ENCODE data around the gene GNG7. TPM values are rescaled to one million over a fixed set of nuclear protein-coding genes. Genes with fewer than 3 reads are reported as not detected.

GNG7 gene
- polyA plus RNA-seq, 1 of the 3 experiments (the other 2 are of a cell fraction): 2.2 TPM

DNA sequence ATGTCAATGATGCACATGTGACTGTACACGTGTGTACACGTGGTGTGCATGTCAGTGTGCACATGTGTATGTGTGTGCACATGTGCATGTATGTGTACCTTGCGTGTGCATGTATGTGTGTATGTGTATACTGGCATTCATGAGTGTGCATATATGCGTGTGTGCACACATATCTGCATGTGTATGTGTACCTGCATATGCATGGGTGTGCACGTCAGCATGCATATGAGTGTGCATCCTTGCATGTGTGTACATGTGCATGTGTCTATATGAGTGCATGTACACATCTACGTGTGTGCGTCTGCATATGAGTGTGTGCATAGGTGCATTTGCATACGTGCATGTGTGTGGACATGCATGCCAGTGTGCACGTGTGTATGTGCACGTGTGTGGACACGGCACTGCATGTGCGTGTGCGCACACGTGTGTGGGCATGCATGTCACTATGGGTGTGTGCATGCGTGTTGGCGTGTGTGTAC, 178.1 kb downstream of the GNG7 start:
- Histone ChIP-seq H3K4me3 (ENCODE audit: low read depth in 2 of 2, low read length in 1 of 2) (no peak overlapping the region), H3K9me2 (no peaks in the 10 kb centered on the region), H3K4me1 (ENCODE audit: control insufficient read depth in 1 of 2, insufficient read depth in 2 of 2, low read depth in 1 of 2, low read length in 1 of 2) (no peaks in the 10 kb centered on the region; a peak in 2 of 4 replicates), H3K36me3 (replicated peaks in 1 of 2; ENCODE audit: control insufficient read depth in 1 of 2, insufficient read depth in 2 of 2, low read length in 1 of 2) (no peaks in the 10 kb centered on the region), H2AFZ (ENCODE audit: low read depth) (no peak overlapping the region), H3K9me3 (no peaks in the 10 kb centered on the region), H4K20me1 (ENCODE audit: insufficient read depth) (no peaks in the 10 kb centered on the region), H3K9ac (no peak overlapping the region), H3K4me2 (peak overlapping the region; percentile 60; the same call in 1 of the 2 replicates), H3F3A (replicated peaks; ENCODE audit: insufficient read depth) (peaks cover 30% of the 10 kb centered on the region), H3K27ac (ENCODE audit: low read depth in 2 of 2, low read length in 1 of 2) (no peak overlapping the region), H3K79me2 (ENCODE audit: insufficient read depth) (no peaks in the 10 kb centered on the region), H3K27me3 (ENCODE audit: insufficient read depth) (no peaks in the 10 kb centered on the region)
- no peak for DNase-seq
- TF ChIP-seq, protein P1, sequence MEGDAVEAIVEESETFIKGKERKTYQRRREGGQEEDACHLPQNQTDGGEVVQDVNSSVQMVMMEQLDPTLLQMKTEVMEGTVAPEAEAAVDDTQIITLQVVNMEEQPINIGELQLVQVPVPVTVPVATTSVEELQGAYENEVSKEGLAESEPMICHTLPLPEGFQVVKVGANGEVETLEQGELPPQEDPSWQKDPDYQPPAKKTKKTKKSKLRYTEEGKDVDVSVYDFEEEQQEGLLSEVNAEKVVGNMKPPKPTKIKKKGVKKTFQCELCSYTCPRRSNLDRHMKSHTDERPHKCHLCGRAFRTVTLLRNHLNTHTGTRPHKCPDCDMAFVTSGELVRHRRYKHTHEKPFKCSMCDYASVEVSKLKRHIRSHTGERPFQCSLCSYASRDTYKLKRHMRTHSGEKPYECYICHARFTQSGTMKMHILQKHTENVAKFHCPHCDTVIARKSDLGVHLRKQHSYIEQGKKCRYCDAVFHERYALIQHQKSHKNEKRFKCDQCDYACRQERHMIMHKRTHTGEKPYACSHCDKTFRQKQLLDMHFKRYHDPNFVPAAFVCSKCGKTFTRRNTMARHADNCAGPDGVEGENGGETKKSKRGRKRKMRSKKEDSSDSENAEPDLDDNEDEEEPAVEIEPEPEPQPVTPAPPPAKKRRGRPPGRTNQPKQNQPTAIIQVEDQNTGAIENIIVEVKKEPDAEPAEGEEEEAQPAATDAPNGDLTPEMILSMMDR (IDR thresholded peaks at IDR 0.05): no peak
- TF ChIP-seq SMC3 (IDR thresholded peaks at IDR 0.05; ENCODE audit: low read depth, low read length): no peak
- no peak for TF ChIP-seq SIN3A (IDR thresholded peaks at IDR 0.05; ENCODE audit: borderline replicate concordance, low read depth, low read length)
- TF ChIP-seq FOSL2 (IDR thresholded peaks at IDR 0.05; ENCODE audit: borderline replicate concordance, low read depth): no peak
- TF ChIP-seq FOXJ3 (CRISPR knock-in tag; IDR thresholded peaks at IDR 0.05): no peak
- TF ChIP-seq MXI1 (IDR thresholded peaks at IDR 0.05; ENCODE audit: low read depth, low read length): no peak
- TF ChIP-seq, protein P2, sequence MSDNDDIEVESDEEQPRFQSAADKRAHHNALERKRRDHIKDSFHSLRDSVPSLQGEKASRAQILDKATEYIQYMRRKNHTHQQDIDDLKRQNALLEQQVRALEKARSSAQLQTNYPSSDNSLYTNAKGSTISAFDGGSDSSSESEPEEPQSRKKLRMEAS (IDR thresholded peaks at IDR 0.05; ENCODE audit: low read depth): no peak
- TF ChIP-seq TEAD4 (IDR thresholded peaks at IDR 0.05; ENCODE audit: borderline replicate concordance, insufficient read depth): no peak
- TF ChIP-seq EP300 (IDR thresholded peaks at IDR 0.05; ENCODE audit: borderline replicate concordance in 1 of 2, low read depth in 1 of 2, low read length in 1 of 2): no peak
- TF ChIP-seq, protein P3, sequence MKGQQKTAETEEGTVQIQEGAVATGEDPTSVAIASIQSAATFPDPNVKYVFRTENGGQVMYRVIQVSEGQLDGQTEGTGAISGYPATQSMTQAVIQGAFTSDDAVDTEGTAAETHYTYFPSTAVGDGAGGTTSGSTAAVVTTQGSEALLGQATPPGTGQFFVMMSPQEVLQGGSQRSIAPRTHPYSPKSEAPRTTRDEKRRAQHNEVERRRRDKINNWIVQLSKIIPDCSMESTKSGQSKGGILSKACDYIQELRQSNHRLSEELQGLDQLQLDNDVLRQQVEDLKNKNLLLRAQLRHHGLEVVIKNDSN (IDR thresholded peaks at IDR 0.05; ENCODE audit: borderline replicate concordance, low read depth): no peak
- TF ChIP-seq CHD2 (IDR thresholded peaks at IDR 0.05; ENCODE audit: low read length, partially characterized antibody): no peak
- TF ChIP-seq FOXM1 (IDR thresholded peaks at IDR 0.05; ENCODE audit: low read depth): no peak
- no peak for TF ChIP-seq ELF1 (IDR thresholded peaks at IDR 0.05)
- TF ChIP-seq RFX5 (IDR thresholded peaks at IDR 0.05; ENCODE audit: low read length): no peak
- TF ChIP-seq JUND (IDR thresholded peaks at IDR 0.05): no peak
- TF ChIP-seq MEF2A (IDR thresholded peaks at IDR 0.05; ENCODE audit: borderline replicate concordance, low read depth): no peak
- TF ChIP-seq GATA2 (CRISPR knock-in tag; IDR thresholded peaks at IDR 0.05): no peak
- TF ChIP-seq GABPA (IDR thresholded peaks at IDR 0.05; ENCODE audit: low read depth): no peak
- TF ChIP-seq POLR2AphosphoS5 (IDR thresholded peaks at IDR 0.05; ENCODE audit: low read depth, low read length): no peak
- no peak for TF ChIP-seq RXRA (IDR thresholded peaks at IDR 0.05; ENCODE audit: borderline replicate concordance, low read depth)
- 89% methylated on average over 16 of the region's 16 CpGs for WGBS (ENCODE audit: low lambda C conversion rate)
- ChIA-PET CTCF (no interaction called here), POLR2A (no interaction called here)
